H9 (cell line): Measurements from ENCODE around the gene PLEKHA1. TPM values are rescaled to one million over a fixed set of nuclear protein-coding genes. Genes with fewer than 3 reads are reported as not detected.

ENCODE experiments used
- DNase-seq: peaks from one replicate; pipeline ENCODE4 v3.0.0-alpha.2; 2017
- H2AFZ ChIP-seq: one replicate; pipeline ENCODE4 v1.6.1; 2013; ENCODE audit warnings: mild to moderate bottlenecking, low read length, control low read depth, moderate library complexity
- H2AK5ac ChIP-seq: 2 replicates; pipeline ENCODE4 v1.6.1; 2013; ENCODE audit warnings: low read length, control low read depth, mixed read lengths; ENCODE audit not compliant: insufficient read length
- H2BK120ac ChIP-seq: one replicate; pipeline ENCODE4 v1.6.1; 2013; ENCODE audit warnings: low read depth, mild to moderate bottlenecking, low read length, control low read depth, inconsistent platforms; ENCODE audit not compliant: poor library complexity, severe bottlenecking
- H2BK12ac ChIP-seq: 2 replicates; pipeline ENCODE4 v1.6.1; 2013; ENCODE audit warnings: low read length, control low read depth, mixed read lengths, low read depth; ENCODE audit not compliant: insufficient read length
- H2BK15ac ChIP-seq: 2 replicates; pipeline ENCODE4 v1.6.1; 2013; ENCODE audit warnings: low read depth, low read length, control low read depth
- H2BK20ac ChIP-seq: one replicate; pipeline ENCODE4 v1.6.1; 2013; ENCODE audit warnings: low read depth, mild to moderate bottlenecking, low read length, control low read depth, inconsistent platforms; ENCODE audit not compliant: poor library complexity, severe bottlenecking
- H2BK5ac ChIP-seq: 2 replicates; pipeline ENCODE4 v1.6.1; 2013; ENCODE audit warnings: low read length, control low read depth, mixed read lengths; ENCODE audit not compliant: insufficient read length
- H3K14ac ChIP-seq: 2 replicates; pipeline ENCODE4 v1.6.1; 2013; ENCODE audit warnings: low read length, control low read depth; ENCODE audit not compliant: insufficient read depth
- H3K18ac ChIP-seq: 2 replicates; pipeline ENCODE4 v1.6.1; 2013; ENCODE audit warnings: low read depth, mild to moderate bottlenecking, mixed read lengths, low read length, control low read depth; ENCODE audit not compliant: insufficient read length
- H3K23ac ChIP-seq: 2 replicates; pipeline ENCODE4 v1.6.1; 2013; ENCODE audit warnings: low read length, control low read depth, mixed read lengths, low read depth; ENCODE audit not compliant: insufficient read length
- H3K23me2 ChIP-seq: 2 replicates; pipeline ENCODE4 v1.6.1; 2013; ENCODE audit warnings: low read depth, mild to moderate bottlenecking, mixed read lengths, low read length, control low read depth; ENCODE audit not compliant: insufficient read length, poor library complexity, severe bottlenecking
- H3K27ac ChIP-seq: 2 replicates; pipeline ENCODE4 v1.5.1; 2013; ENCODE audit warnings: low read length, control low read depth, mixed read lengths, low read depth; ENCODE audit not compliant: insufficient read length
- H3K27me3 ChIP-seq: 2 replicates; pipeline ENCODE4 v1.6.1; 2013; ENCODE audit warnings: low read length, control low read depth, inconsistent platforms; ENCODE audit not compliant: insufficient read depth
- H3K4ac ChIP-seq: 2 replicates; pipeline ENCODE4 v1.6.1; 2013; ENCODE audit warnings: low read depth, mild to moderate bottlenecking, control low read depth, inconsistent platforms, low read length, moderate library complexity
- H3K4me1 ChIP-seq: 2 replicates; pipeline ENCODE4 v1.6.1; 2013; ENCODE audit warnings: low read length, control low read depth, inconsistent platforms; ENCODE audit not compliant: insufficient read depth
- H3K4me2 ChIP-seq: 2 replicates; pipeline ENCODE4 v1.6.1; 2013; ENCODE audit warnings: low read length, control low read depth, mixed read lengths; ENCODE audit not compliant: insufficient read length, insufficient read depth
- H3K56ac ChIP-seq: 2 replicates; pipeline ENCODE4 v1.6.1; 2013; ENCODE audit warnings: low read depth, mild to moderate bottlenecking, mixed read lengths, low read length, control low read depth; ENCODE audit not compliant: insufficient read length
- H3K79me1 ChIP-seq: 2 replicates; pipeline ENCODE4 v1.6.1; 2013; ENCODE audit warnings: low read depth, mild to moderate bottlenecking, moderate library complexity, low read length, control low read depth, inconsistent platforms; ENCODE audit not compliant: insufficient read depth, poor library complexity, severe bottlenecking
- H3K79me2 ChIP-seq: 2 replicates; pipeline ENCODE4 v1.6.1; 2013; ENCODE audit warnings: low read length, control low read depth, inconsistent platforms; ENCODE audit not compliant: insufficient read depth
- H3K9ac ChIP-seq: 2 replicates; pipeline ENCODE4 v1.6.1; 2013; ENCODE audit warnings: low read length, control low read depth, mixed read lengths; ENCODE audit not compliant: insufficient read length; ENCODE audit errors: extremely low read depth
- H3K9me3 ChIP-seq: one replicate; pipeline ENCODE4 v1.6.1; 2013; ENCODE audit warnings: low read depth, low read length, inconsistent platforms; ENCODE audit not compliant: control insufficient read depth
- H3T11ph ChIP-seq: one replicate; pipeline ENCODE4 v1.6.1; 2013; ENCODE audit warnings: mild to moderate bottlenecking, low read length, control low read depth, inconsistent platforms
- H4K20me1 ChIP-seq: one replicate; pipeline ENCODE4 v1.6.1; 2013; ENCODE audit not compliant: control insufficient read depth, insufficient read length, insufficient read depth
- H4K5ac ChIP-seq: 2 replicates; pipeline ENCODE4 v1.6.1; 2013; ENCODE audit warnings: low read depth, mild to moderate bottlenecking, mixed read lengths, low read length, control low read depth; ENCODE audit not compliant: insufficient read length
- H4K8ac ChIP-seq: replicated peaks from 2 replicates; pipeline ENCODE4 v1.6.1; 2013; ENCODE audit warnings: low read length, control low read depth, mixed read lengths, low read depth; ENCODE audit not compliant: insufficient read length
- H4K91ac ChIP-seq: 2 replicates; pipeline ENCODE4 v1.6.1; 2013; ENCODE audit warnings: low read depth, mild to moderate bottlenecking, moderate library complexity, mixed read lengths, low read length, control low read depth; ENCODE audit not compliant: insufficient read length
- H3K27ac Mint-ChIP-seq, 3 experiments: 2 replicates in 2 of 3; 3 replicates in 1 of 3; pipeline ENCODE4 v1.8.0; 2020 to 2021; ENCODE audit warnings: mixed read lengths in 3 of 3, mild to moderate bottlenecking in 1 of 3, moderate library complexity in 1 of 3
- H3K27me3 Mint-ChIP-seq: 2 replicates; pipeline ENCODE4 v1.8.0; 2021; ENCODE audit warnings: low read depth, mild to moderate bottlenecking, moderate library complexity, mixed read lengths
- H3K36me3 Mint-ChIP-seq, 3 experiments: 2 replicates in 2 of 3; 3 replicates in 1 of 3; pipeline ENCODE4 v1.8.0; 2020 to 2021; ENCODE audit warnings: low read depth in 3 of 3, mixed read lengths in 3 of 3; ENCODE audit not compliant: insufficient read depth in 1 of 3
- H3K4me1 Mint-ChIP-seq, 2 experiments: 2 replicates each; pipeline ENCODE4 v1.8.0; 2020; ENCODE audit warnings: mixed read lengths in 2 of 2
- H3K4me3 Mint-ChIP-seq, 2 experiments: 2 replicates in 1 of 2; 3 replicates in 1 of 2; pipeline ENCODE4 v1.8.0; 2020 to 2021; ENCODE audit warnings: mild to moderate bottlenecking in 2 of 2, mixed read lengths in 2 of 2, moderate library complexity in 1 of 2
- H3K9me3 Mint-ChIP-seq, 2 experiments: 2 replicates in 1 of 2; 3 replicates in 1 of 2; pipeline ENCODE4 v1.8.0; 2020; ENCODE audit warnings: mild to moderate bottlenecking in 2 of 2, mixed read lengths in 2 of 2, moderate library complexity in 1 of 2
- CTCF ChIP-seq: fragments of 200-600 bp; sonication (generic); conservative IDR thresholded peaks from 3 replicates; pipeline ENCODE4 v1.8.0; 2021; ENCODE audit warnings: antibody characterized with exemption, mild to moderate bottlenecking
- WGBS: extraction: QIAGEN DNeasy Blood & Tissue Kit; methylation state at CpG from one replicate; pipeline ENCODE4 v1.1.7; 2013; ENCODE audit warnings: missing lambda C conversion rate, low lambda C conversion rate, mixed read lengths; ENCODE audit not compliant: insufficient read length; ENCODE audit errors: extremely low coverage; 5-methylcytosine and 5-hydroxymethylcytosine counted together
- total RNA-seq: library from RNA; stranded (reverse); gene quantifications from 2 replicates; pipeline ENCODE4 v1.2.1, GENCODE V29; 2021

Gene PLEKHA1
- total RNA-seq, 1 experiment from 2014 or later: 32.7 TPM

- Mint-ChIP-seq H3K36me3 (0 out of 7 replicates have a peak, but pooled peaks cover 0 to 2% (median 0%) of the 10 kb centered on the region in 3 experiments), H3K27ac (no peak overlapping the region; a peak in 1 of 7 replicates), H3K4me3 (no peak overlapping the region), H3K4me1 (peaks cover 18 to 26% of the 10 kb centered on the region in 2 experiments), H3K9me3 (no peaks in the 10 kb centered on the region), H3K27me3 (peaks cover under 1% of the 10 kb centered on the region; the same call in 1 of the 2 replicates)
- H3K4ac ChIP-seq: no peak overlapping the region
- no peak overlapping the region for H2AK5ac ChIP-seq
- H3T11ph ChIP-seq: no peak overlapping the region
- H3K23ac ChIP-seq: no peak overlapping the region
- no peak overlapping the region for H2BK5ac ChIP-seq
- WGBS: no CpG with 5 or more reads among the region's 3 CpGs
- no peak overlapping the region for H3K27ac ChIP-seq
- no peaks in the 10 kb centered on the region for H3K27me3 ChIP-seq
- H4K8ac ChIP-seq: no peak overlapping the region
- H3K14ac ChIP-seq: no peak overlapping the region
- H2BK12ac ChIP-seq: no peak overlapping the region
- H3K9ac ChIP-seq: no peak overlapping the region
- no peaks in the 10 kb centered on the region for H4K20me1 ChIP-seq
- H3K23me2 ChIP-seq: no peaks in the 10 kb centered on the region
- no peak overlapping the region for H3K4me2 ChIP-seq
- H3K9me3 ChIP-seq: no peaks in the 10 kb centered on the region
- no peak for DNase-seq
- H3K79me1 ChIP-seq: no peaks in the 10 kb centered on the region
- no peak overlapping the region for H4K91ac ChIP-seq
- no peak overlapping the region for H3K18ac ChIP-seq
- peaks cover 2% of the 10 kb centered on the region; the same call in 1 of the 2 replicates for H3K4me1 ChIP-seq
- H2BK15ac ChIP-seq: no peak overlapping the region
- no peak overlapping the region for H2BK20ac ChIP-seq
- no peak for TF ChIP-seq CTCF
- H2AFZ ChIP-seq: no peak overlapping the region
- H4K5ac ChIP-seq: no peak overlapping the region
- no peak overlapping the region for H3K56ac ChIP-seq
- H3K79me2 ChIP-seq: no peaks in the 10 kb centered on the region
- no peak overlapping the region for H2BK120ac ChIP-seq
Observed at GRCh38 chr10:122336961-122337360, 37.5 kb upstream of the PLEKHA1 start.
